HL-60 (cell line): ENCODE data around the gene CSNK2B.

Source experiments
- GABPA ChIP-seq: IDR thresholded peaks from 2 replicates; pipeline ENCODE4 v1.6.1; 2012; ENCODE audit warnings: low read depth
- POLR2AphosphoS5 ChIP-seq: IDR thresholded peaks from 2 replicates; pipeline ENCODE4 v1.6.1; 2012; ENCODE audit warnings: low read depth
- TF ChIP-seq, protein P1 (sequence below): IDR thresholded peaks from one replicate; pipeline ENCODE4 v1.5.1; 2011; ENCODE audit warnings: low read length, control low read depth, inconsistent platforms; ENCODE audit not compliant: insufficient read depth
- TF ChIP-seq, protein P2 (sequence below): IDR thresholded peaks from 2 replicates; pipeline ENCODE4 v1.6.1; 2012; ENCODE audit warnings: low read depth; ENCODE audit not compliant: insufficient replicate concordance

DNA sequence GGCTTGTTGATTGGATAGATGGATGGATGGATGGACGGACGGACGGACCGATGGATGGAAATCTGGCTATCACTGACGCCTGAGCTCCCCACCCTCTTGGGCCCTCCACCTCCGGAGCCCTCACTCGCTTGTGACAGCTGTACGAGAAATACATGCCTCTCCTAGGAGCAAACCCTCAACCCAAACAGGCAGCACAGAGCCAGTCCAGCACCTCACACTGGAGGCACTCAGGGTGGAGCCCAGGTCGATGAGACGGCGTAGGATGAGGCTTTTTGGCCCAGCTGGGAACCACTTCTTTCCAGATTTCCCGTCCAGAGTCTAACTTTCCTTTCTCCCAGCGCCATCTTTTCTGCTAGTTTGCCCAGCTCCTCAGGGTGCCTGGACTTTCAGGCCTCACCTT lies 17.7 kb downstream of the CSNK2B start:
- TF ChIP-seq, protein P1, sequence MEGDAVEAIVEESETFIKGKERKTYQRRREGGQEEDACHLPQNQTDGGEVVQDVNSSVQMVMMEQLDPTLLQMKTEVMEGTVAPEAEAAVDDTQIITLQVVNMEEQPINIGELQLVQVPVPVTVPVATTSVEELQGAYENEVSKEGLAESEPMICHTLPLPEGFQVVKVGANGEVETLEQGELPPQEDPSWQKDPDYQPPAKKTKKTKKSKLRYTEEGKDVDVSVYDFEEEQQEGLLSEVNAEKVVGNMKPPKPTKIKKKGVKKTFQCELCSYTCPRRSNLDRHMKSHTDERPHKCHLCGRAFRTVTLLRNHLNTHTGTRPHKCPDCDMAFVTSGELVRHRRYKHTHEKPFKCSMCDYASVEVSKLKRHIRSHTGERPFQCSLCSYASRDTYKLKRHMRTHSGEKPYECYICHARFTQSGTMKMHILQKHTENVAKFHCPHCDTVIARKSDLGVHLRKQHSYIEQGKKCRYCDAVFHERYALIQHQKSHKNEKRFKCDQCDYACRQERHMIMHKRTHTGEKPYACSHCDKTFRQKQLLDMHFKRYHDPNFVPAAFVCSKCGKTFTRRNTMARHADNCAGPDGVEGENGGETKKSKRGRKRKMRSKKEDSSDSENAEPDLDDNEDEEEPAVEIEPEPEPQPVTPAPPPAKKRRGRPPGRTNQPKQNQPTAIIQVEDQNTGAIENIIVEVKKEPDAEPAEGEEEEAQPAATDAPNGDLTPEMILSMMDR: no peak
- TF ChIP-seq POLR2AphosphoS5: no peak
- no peak for TF ChIP-seq GABPA
- TF ChIP-seq, protein P2, sequence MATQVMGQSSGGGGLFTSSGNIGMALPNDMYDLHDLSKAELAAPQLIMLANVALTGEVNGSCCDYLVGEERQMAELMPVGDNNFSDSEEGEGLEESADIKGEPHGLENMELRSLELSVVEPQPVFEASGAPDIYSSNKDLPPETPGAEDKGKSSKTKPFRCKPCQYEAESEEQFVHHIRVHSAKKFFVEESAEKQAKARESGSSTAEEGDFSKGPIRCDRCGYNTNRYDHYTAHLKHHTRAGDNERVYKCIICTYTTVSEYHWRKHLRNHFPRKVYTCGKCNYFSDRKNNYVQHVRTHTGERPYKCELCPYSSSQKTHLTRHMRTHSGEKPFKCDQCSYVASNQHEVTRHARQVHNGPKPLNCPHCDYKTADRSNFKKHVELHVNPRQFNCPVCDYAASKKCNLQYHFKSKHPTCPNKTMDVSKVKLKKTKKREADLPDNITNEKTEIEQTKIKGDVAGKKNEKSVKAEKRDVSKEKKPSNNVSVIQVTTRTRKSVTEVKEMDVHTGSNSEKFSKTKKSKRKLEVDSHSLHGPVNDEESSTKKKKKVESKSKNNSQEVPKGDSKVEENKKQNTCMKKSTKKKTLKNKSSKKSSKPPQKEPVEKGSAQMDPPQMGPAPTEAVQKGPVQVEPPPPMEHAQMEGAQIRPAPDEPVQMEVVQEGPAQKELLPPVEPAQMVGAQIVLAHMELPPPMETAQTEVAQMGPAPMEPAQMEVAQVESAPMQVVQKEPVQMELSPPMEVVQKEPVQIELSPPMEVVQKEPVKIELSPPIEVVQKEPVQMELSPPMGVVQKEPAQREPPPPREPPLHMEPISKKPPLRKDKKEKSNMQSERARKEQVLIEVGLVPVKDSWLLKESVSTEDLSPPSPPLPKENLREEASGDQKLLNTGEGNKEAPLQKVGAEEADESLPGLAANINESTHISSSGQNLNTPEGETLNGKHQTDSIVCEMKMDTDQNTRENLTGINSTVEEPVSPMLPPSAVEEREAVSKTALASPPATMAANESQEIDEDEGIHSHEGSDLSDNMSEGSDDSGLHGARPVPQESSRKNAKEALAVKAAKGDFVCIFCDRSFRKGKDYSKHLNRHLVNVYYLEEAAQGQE: no peak
